Renal cortical epithelial cell (primary cell): ENCODE results near the gene TPSB2. TPM values are rescaled to one million over a fixed set of nuclear protein-coding genes. Genes with fewer than 3 reads are reported as not detected.

Source experiments
- DNase-seq: peaks from one replicate; pipeline ENCODE4 v3.0.0-alpha.2; 2011; ENCODE audit warnings: low read depth
- total RNA-seq: library from RNA; depleted of rRNA; stranded (reverse); fragments of >200 nt; gene quantifications from 2 replicates; pipeline ENCODE4 v1.2.3, GENCODE V29; 2014

The TPSB2 gene
- total RNA-seq, 1 donor from 2014 or later, result not detected

- peak; percentile 55 for DNase-seq
These were observed 46.8 kb downstream of the TPSB2 start for GRCh38 chr16:1182950-1183907.

DNA sequence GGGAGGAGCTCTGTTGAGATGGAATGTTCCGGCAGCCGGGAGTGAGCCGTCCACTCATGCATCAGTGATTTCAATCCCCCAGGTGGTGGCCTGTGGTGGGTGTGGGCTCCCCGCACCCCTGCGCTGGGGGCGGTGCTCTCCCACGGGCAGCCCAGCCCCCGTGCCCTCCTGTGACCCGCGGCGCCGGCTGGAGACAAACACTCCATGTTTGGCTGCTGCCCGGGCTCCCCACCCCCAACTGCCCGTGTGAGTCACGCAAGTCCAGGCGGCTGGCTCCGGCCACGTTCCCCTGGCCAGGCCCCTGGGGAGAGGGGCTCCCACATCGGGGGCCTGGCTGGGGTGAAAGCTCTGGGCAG lies 47.7 kb downstream of the TPSB2 start:
- DNase-seq, result peak; percentile 87

DNA sequence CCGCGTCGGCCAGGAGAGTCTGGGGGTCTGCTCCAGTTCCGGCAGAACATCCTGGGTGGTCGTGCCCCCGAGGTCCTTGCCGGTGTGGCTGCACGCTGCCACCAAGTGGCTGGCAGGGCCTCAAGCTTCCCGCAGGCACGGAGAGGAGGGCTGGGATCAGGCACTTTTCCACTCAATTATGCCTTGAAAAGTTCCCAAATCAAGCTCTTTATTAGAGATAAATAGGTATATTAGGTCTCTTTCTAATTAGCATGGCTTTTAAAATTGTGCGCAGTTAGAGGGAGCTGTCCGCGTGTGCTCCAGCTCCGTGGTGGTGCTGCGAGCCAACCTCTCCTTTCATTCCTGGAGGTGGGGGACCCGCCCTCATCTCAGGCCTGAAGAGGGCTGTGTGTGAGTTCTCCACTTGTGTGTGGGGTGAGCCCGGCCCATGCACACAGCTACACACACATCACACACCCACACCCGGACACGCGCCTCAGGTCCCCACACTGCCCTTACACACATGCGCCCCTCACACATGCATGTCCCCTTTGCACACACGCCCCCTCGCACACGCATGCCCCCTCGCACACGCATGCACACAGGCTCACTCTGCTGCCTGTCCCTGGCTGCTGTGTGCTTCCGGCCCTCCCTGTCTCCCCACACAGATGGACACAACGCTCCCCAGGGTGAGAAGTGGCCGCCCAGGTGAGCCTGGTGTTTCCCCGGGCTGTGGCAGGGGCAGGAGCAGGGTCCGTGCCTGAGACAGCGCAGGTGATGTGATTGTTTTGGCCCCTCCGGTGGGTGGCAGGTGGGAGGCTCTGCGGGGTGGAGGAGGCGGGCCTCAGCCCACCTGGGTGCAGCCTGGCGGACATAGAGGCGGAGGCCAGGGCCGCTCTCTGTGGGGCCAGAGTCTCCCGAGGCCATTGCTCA lies 48.3 kb downstream of the TPSB2 start:
- no peak for DNase-seq

GRCh38 chr16:1180549-1181403 lies 49.2 kb downstream of the TPSB2 start:
- DNase-seq, result no peak

Other genes with a start within 250 kb of the TPSB2 start
- 0.20 TPM in 1 of 2 replicates, not detected in the other for gene SOX8, start 248.4 kb downstream of the TPSB2 start, total RNA-seq
- gene SSTR5, start 157.4 kb downstream of the TPSB2 start, total RNA-seq, result 0.40 TPM in 1 of 2 replicates, not detected in the other
- gene C1QTNF8, start 133.9 kb downstream of the TPSB2 start, total RNA-seq, result not detected in 2 replicates
- 1.0 and 36.2 TPM in 2 replicates for gene CACNA1H, start 77.1 kb downstream of the TPSB2 start, total RNA-seq
- not detected in 2 replicates for gene TPSG1, start 4.9 kb downstream of the TPSB2 start, total RNA-seq
- gene TPSAB1, start 10.5 kb upstream of the TPSB2 start, total RNA-seq, result not detected in 2 replicates
- gene TPSD1, start 25.9 kb upstream of the TPSB2 start, total RNA-seq, result not detected in 2 replicates
- 64.3 and 90.0 TPM in 2 replicates for gene UBE2I, start 79.5 kb upstream of the TPSB2 start, total RNA-seq
- gene BAIAP3, start 103.5 kb upstream of the TPSB2 start, total RNA-seq, result 2.1 and 3.0 TPM in 2 replicates
- gene TSR3, start 121.7 kb upstream of the TPSB2 start, total RNA-seq, result 56.9 and 85.1 TPM in 2 replicates
- gene GNPTG, start 121.7 kb upstream of the TPSB2 start, total RNA-seq, result 30.6 and 101 TPM in 2 replicates
- 5.4 and 13.8 TPM in 2 replicates for gene UNKL, start 184.5 kb upstream of the TPSB2 start, total RNA-seq
- gene UQCC4, start 190.6 kb upstream of the TPSB2 start, total RNA-seq, result 12.4 and 15.8 TPM in 2 replicates
- not detected in 2 replicates for gene PERCC1, start 200.9 kb upstream of the TPSB2 start, total RNA-seq
- 0.25 TPM in 1 of 2 replicates, not detected in the other for gene CCDC154, start 214.4 kb upstream of the TPSB2 start, total RNA-seq
- gene CLCN7, start 244.8 kb upstream of the TPSB2 start, total RNA-seq, result 43.6 and 79.8 TPM in 2 replicates